SK-N-SH treated with all-trans-retinoic acid at 6 μM for 48 hours (cell line): ENCODE measurements around the gene ATXN7.

Source experiments
- CSDC2 ChIP-seq: fragments of 250-450 bp; sonication (Bioruptor Pico); IDR thresholded peaks from 2 replicates; pipeline ENCODE4 v1.5.0; 2020; ENCODE audit warnings: mild to moderate bottlenecking, moderate library complexity
- ESRRG ChIP-seq: fragments of 250-450 bp; sonication (Bioruptor Pico); IDR thresholded peaks from 2 replicates; pipeline ENCODE4 v1.6.1; 2021; ENCODE audit warnings: mild to moderate bottlenecking
- PPARA ChIP-seq: fragments of 250-450 bp; sonication (Bioruptor Pico); IDR thresholded peaks from 2 replicates; pipeline ENCODE4 v1.5.0; 2020; ENCODE audit warnings: mild to moderate bottlenecking, borderline replicate concordance
- TCF4 ChIP-seq: fragments of 250-450 bp; sonication (Bioruptor Pico); IDR thresholded peaks from 2 replicates; pipeline ENCODE4 v1.8.0; 2021; ENCODE audit warnings: mild to moderate bottlenecking, moderate library complexity, borderline replicate concordance
- ZC3H10 ChIP-seq: fragments of 250-450 bp; sonication (Bioruptor Pico); IDR thresholded peaks from 2 replicates; pipeline ENCODE4 v1.5.1; 2021; ENCODE audit warnings: mild to moderate bottlenecking, moderate library complexity
- ZFP30 ChIP-seq: fragments of 450-650 bp; formaldehyde crosslinking; IDR thresholded peaks from 2 replicates; pipeline ENCODE4 v1.5.0; 2022; ENCODE audit warnings: mild to moderate bottlenecking, moderate library complexity
- TF ChIP-seq, protein P1 (sequence below): fragments of 250-450 bp; sonication (Bioruptor Pico); IDR thresholded peaks from 2 replicates; pipeline ENCODE4 v1.8.0; 2020; ENCODE audit warnings: mild to moderate bottlenecking, moderate library complexity, borderline replicate concordance
- TF ChIP-seq, protein P2 (sequence below): fragments of 250-450 bp; sonication (Bioruptor Pico); IDR thresholded peaks from 2 replicates; pipeline ENCODE4 v1.8.0; 2021; ENCODE audit warnings: low read depth, mild to moderate bottlenecking, moderate library complexity, borderline replicate concordance

DNA sequence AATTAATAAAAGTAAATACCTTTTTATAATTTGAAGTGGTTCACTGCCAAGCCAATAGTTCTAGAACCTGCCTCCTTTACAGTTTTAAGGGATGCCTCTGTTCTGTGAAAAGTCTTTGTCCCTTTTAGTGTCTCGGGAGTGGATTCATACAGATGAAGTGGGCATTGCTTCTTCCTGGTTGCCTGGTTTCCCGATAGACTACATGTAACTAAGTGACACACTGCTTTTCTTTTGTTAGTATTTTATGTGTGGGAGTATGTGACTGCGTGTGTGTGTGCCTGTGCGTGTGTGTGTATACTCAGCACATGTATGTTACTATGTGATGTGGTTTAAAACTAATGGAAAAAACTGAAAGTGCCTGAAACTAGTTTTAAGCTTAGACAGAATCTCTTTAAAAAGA is 138.6 kb downstream of the ATXN7 start:
- no peak for TF ChIP-seq ESRRG
- TF ChIP-seq TCF4 (CRISPR knock-in tag): no peak
- TF ChIP-seq, protein P1, sequence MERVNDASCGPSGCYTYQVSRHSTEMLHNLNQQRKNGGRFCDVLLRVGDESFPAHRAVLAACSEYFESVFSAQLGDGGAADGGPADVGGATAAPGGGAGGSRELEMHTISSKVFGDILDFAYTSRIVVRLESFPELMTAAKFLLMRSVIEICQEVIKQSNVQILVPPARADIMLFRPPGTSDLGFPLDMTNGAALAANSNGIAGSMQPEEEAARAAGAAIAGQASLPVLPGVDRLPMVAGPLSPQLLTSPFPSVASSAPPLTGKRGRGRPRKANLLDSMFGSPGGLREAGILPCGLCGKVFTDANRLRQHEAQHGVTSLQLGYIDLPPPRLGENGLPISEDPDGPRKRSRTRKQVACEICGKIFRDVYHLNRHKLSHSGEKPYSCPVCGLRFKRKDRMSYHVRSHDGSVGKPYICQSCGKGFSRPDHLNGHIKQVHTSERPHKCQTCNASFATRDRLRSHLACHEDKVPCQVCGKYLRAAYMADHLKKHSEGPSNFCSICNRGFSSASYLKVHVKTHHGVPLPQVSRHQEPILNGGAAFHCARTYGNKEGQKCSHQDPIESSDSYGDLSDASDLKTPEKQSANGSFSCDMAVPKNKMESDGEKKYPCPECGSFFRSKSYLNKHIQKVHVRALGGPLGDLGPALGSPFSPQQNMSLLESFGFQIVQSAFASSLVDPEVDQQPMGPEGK (CRISPR knock-in tag): no peak
- TF ChIP-seq ZC3H10: no peak
- no peak for TF ChIP-seq PPARA (CRISPR knock-in tag)
- TF ChIP-seq ZFP30 (CRISPR knock-in tag): no peak
- TF ChIP-seq, protein P2, sequence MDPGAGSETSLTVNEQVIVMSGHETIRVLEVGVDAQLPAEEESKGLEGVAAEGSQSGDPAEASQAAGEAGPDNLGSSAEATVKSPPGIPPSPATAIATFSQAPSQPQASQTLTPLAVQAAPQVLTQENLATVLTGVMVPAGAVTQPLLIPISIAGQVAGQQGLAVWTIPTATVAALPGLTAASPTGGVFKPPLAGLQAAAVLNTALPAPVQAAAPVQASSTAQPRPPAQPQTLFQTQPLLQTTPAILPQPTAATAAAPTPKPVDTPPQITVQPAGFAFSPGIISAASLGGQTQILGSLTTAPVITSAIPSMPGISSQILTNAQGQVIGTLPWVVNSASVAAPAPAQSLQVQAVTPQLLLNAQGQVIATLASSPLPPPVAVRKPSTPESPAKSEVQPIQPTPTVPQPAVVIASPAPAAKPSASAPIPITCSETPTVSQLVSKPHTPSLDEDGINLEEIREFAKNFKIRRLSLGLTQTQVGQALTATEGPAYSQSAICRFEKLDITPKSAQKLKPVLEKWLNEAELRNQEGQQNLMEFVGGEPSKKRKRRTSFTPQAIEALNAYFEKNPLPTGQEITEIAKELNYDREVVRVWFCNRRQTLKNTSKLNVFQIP (CRISPR knock-in tag): no peak
- no peak for TF ChIP-seq CSDC2 (CRISPR knock-in tag)
